Esophagus squamous epithelium (tissue), 4 donors: ENCODE measurements around the gene DOCK3.

Experiments
- POLR2A ChIP-seq, 4 donors: fragments of 450-650 bp; IDR thresholded peaks; one replicate each; pipeline ENCODE4 v1.6.1; 2017; ENCODE audit warnings: antibody characterized with exemption in 4 of 4, mild to moderate bottlenecking in 4 of 4, moderate library complexity in 3 of 4
- TF ChIP-seq, protein P1 (sequence below), 6 experiments: fragments of 450-650 bp in 4 of 6; fragments of 200-600 bp in 2 of 6; sonication (generic) in 2 of 6; IDR thresholded peaks; one replicate each; pipeline ENCODE4 v1.5.1; 2016 to 2019; ENCODE audit warnings: antibody characterized with exemption in 6 of 6, mild to moderate bottlenecking in 4 of 6, moderate library complexity in 4 of 6

DNA sequence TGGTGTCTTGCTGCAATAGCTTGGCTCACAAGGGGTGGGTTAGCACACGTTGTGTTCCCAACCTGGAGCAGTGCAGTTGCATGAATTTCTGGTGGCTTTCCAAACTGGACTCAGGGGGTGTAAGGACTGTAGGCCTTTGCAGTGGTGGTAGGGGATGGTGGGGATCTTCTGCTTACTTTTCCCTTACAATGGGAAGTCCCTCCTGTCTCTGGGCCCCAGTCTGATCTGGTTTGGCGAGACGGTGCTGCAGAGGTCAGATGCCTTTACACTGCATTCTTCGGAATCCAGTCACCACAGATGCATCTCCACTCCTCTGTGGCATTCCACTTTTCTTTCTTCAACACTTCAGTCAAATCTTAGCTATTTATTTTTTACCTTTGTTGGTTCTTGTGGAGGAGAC, 132.1 kb downstream of the DOCK3 start:
- TF ChIP-seq, protein P1, sequence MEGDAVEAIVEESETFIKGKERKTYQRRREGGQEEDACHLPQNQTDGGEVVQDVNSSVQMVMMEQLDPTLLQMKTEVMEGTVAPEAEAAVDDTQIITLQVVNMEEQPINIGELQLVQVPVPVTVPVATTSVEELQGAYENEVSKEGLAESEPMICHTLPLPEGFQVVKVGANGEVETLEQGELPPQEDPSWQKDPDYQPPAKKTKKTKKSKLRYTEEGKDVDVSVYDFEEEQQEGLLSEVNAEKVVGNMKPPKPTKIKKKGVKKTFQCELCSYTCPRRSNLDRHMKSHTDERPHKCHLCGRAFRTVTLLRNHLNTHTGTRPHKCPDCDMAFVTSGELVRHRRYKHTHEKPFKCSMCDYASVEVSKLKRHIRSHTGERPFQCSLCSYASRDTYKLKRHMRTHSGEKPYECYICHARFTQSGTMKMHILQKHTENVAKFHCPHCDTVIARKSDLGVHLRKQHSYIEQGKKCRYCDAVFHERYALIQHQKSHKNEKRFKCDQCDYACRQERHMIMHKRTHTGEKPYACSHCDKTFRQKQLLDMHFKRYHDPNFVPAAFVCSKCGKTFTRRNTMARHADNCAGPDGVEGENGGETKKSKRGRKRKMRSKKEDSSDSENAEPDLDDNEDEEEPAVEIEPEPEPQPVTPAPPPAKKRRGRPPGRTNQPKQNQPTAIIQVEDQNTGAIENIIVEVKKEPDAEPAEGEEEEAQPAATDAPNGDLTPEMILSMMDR (IDR thresholded peaks at IDR 0.05), result no peak
- no peak for TF ChIP-seq POLR2A (IDR thresholded peaks at IDR 0.05)
